Skeletal muscle tissue (tissue), 4 donors: Measurements from ENCODE around the gene SSTR3. TPM values are rescaled to one million over a fixed set of nuclear protein-coding genes. Genes with fewer than 3 reads are reported as not detected.
"Not testable (repeated sequence)": the region's sequence is repeated elsewhere in the genome, so short reads cannot be mapped to it uniquely, and the experiment has no call there.

Experiments
- H3K27ac ChIP-seq: one replicate; pipeline ENCODE4 v1.7.0; 2013; ENCODE audit warnings: mild to moderate bottlenecking, low read depth, low read length, inconsistent platforms
- H3K27me3 ChIP-seq, 3 donors: one replicate each; pipeline ENCODE4 v1.7.0; 2013; ENCODE audit warnings: low read length in 3 of 3; ENCODE audit not compliant: control insufficient read depth in 3 of 3, insufficient read depth in 3 of 3
- H3K36me3 ChIP-seq, 3 donors: one replicate each; pipeline ENCODE4 v1.7.0; 2013; ENCODE audit warnings: low read length in 3 of 3; ENCODE audit not compliant: control insufficient read depth in 3 of 3, insufficient read depth in 3 of 3
- H3K4me1 ChIP-seq, 3 donors: one replicate each; pipeline ENCODE4 v1.7.0; 2013; ENCODE audit warnings: low read length in 3 of 3, mild to moderate bottlenecking in 3 of 3; ENCODE audit not compliant: control insufficient read depth in 3 of 3, insufficient read depth in 3 of 3
- H3K4me3 ChIP-seq, 3 donors: one replicate each; pipeline ENCODE4 v1.7.0; 2013; ENCODE audit warnings: low read length in 3 of 3
- H3K9ac ChIP-seq, 3 donors: one replicate each; pipeline ENCODE4 v1.7.0; 2013; ENCODE audit warnings: low read length in 3 of 3, mild to moderate bottlenecking in 3 of 3, moderate library complexity in 2 of 3, low read depth in 1 of 3
- H3K9me3 ChIP-seq, 3 donors: one replicate each; pipeline ENCODE4 v1.7.0; 2013; ENCODE audit warnings: low read length in 3 of 3; ENCODE audit not compliant: control insufficient read depth in 3 of 3
- total RNA-seq: library from RNA; depleted of rRNA; stranded (reverse); fragments of >200 nt; gene quantifications from one replicate; pipeline ENCODE4 v1.2.3, GENCODE V29; 2014
- donor health status: Osteomylitis.

The SSTR3 gene
- total RNA-seq, 1 donor from 2014 or later, result not detected

- H3K36me3 ChIP-seq, result no peaks in the 10 kb centered on the region
- H3K27me3 ChIP-seq, result peaks cover 35 to 52% (median 37%) of the 10 kb centered on the region in 3 donors
- H3K27ac ChIP-seq, result no peak overlapping the region
- no peaks in the 10 kb centered on the region for H3K9me3 ChIP-seq
- no peaks in the 10 kb centered on the region for H3K4me1 ChIP-seq
- no peak overlapping the region for H3K9ac ChIP-seq
- no peak overlapping the region for H3K4me3 ChIP-seq
Observed at GRCh38 chr22:37254209-37254866, 42.1 kb upstream of the SSTR3 start.

GRCh38 chr22:37253126-37253660 lies 40.9 kb upstream of the SSTR3 start:
- no peaks in the 10 kb centered on the region for H3K4me1 ChIP-seq
- no peaks in the 10 kb centered on the region for H3K9me3 ChIP-seq
- peaks cover 24 to 41% (median 26%) of the 10 kb centered on the region in 3 donors for H3K27me3 ChIP-seq
- no peak overlapping the region for H3K4me3 ChIP-seq
- no peak overlapping the region for H3K9ac ChIP-seq
- no peaks in the 10 kb centered on the region for H3K36me3 ChIP-seq
- no peak overlapping the region for H3K27ac ChIP-seq

DNA sequence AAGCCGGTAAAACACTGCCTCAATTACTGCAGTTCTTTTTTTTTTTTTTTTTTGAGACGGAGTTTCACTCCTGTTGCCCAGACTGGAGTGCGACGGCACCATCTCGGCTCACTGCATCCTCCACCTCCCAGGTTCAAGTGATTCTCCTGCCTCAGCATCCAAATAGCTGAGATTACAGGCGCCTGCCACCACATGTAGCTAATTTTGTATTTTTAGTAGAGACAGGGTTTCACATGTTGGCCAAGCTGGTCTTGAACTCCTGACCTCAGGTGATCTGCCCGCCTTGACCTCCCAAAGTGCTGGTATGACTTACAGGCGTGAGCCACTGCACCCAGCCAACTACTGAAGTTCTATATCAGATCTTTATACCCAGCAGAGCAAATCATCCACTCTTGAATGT lies 39.6 kb upstream of the SSTR3 start:
- not testable (repeated sequence) for H3K27ac ChIP-seq, H3K4me3 ChIP-seq, H3K9me3 ChIP-seq, H3K36me3 ChIP-seq, H3K4me1 ChIP-seq, H3K9ac ChIP-seq
- H3K27me3 ChIP-seq, result peaks cover 15 to 30% (median 16%) of the 10 kb centered on the region in 3 donors

GRCh38 chr22:37249986-37250385 lies 37.7 kb upstream of the SSTR3 start:
- H3K4me3 ChIP-seq, result no peak overlapping the region

GRCh38 chr22:37248251-37248650 lies 36.0 kb upstream of the SSTR3 start:
- peaks cover 9 to 39% (median 27%) of the 10 kb centered on the region in 3 donors for H3K27me3 ChIP-seq
- no peak overlapping the region for H3K9ac ChIP-seq
- H3K4me3 ChIP-seq, result no peak overlapping the region
- H3K9me3 ChIP-seq, result no peaks in the 10 kb centered on the region
- H3K4me1 ChIP-seq, result no peaks in the 10 kb centered on the region
- no peaks in the 10 kb centered on the region for H3K36me3 ChIP-seq
- no peak overlapping the region for H3K27ac ChIP-seq

More at GRCh38 chr22:37249986-37250385, 37.7 kb upstream of the SSTR3 start:
- H3K4me1 ChIP-seq, result no peaks in the 10 kb centered on the region
- H3K9me3 ChIP-seq, result no peaks in the 10 kb centered on the region
- H3K27me3 ChIP-seq, result peaks cover 5 to 23% (median 10%) of the 10 kb centered on the region in 3 donors
- no peaks in the 10 kb centered on the region for H3K36me3 ChIP-seq
- H3K27ac ChIP-seq, result no peak overlapping the region
- no peak overlapping the region for H3K9ac ChIP-seq

GRCh38 chr22:37245740-37246139 lies 33.5 kb upstream of the SSTR3 start:
- H3K4me1 ChIP-seq, result no peaks in the 10 kb centered on the region
- peaks cover 25 to 56% (median 44%) of the 10 kb centered on the region in 3 donors for H3K27me3 ChIP-seq
- H3K9ac ChIP-seq, result no peak overlapping the region
- H3K36me3 ChIP-seq, result no peaks in the 10 kb centered on the region
- no peaks in the 10 kb centered on the region for H3K9me3 ChIP-seq
- H3K27ac ChIP-seq, result no peak overlapping the region
- H3K4me3 ChIP-seq, result no peak overlapping the region

DNA sequence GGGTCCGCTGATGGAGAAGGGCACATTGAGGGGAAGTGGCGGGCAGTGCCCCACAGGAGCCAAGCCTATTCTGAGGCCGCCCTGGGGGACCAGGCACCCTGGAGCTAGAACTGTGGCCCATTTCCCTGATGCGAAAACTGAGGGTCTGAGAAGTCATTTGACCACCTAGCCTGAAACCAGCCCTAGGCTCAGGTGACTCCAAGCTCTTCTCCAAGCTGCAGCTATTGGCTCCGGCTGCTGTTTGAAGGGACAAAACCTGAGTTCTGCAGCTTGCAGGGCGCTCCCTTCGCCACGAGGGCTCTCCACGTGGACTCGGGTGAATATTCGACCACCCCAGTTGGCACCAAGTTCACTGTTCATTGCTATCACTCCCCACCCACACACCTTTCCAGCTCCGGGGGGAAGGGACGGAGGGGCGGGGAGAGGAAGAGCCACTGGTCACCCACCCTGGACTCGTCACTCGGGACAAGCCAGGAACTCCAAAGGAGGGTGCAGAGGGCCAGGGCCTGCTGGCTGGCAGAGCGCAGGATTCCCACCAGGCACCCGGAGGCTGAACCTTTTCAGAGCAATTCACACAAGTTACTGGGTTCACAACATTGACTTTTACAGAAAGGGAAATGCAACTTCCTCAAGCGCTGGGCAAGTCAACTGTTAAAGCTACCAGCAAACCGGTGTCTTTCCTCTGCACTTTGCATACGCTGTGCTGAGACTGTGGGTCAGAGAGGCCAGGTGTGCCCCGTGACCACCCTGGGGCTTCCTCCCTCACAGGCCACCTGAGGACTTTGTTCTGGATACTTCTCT lies 32.8 kb upstream of the SSTR3 start:
- H3K27me3 ChIP-seq, result peaks cover 31 to 58% (median 49%) of the 10 kb centered on the region in 3 donors
- H3K36me3 ChIP-seq, result no peaks in the 10 kb centered on the region
- H3K9ac ChIP-seq, result no peak overlapping the region
- H3K4me1 ChIP-seq, result no peaks in the 10 kb centered on the region
- H3K27ac ChIP-seq, result no peak overlapping the region
- H3K4me3 ChIP-seq, result no peak overlapping the region
- H3K9me3 ChIP-seq, result no peaks in the 10 kb centered on the region

DNA sequence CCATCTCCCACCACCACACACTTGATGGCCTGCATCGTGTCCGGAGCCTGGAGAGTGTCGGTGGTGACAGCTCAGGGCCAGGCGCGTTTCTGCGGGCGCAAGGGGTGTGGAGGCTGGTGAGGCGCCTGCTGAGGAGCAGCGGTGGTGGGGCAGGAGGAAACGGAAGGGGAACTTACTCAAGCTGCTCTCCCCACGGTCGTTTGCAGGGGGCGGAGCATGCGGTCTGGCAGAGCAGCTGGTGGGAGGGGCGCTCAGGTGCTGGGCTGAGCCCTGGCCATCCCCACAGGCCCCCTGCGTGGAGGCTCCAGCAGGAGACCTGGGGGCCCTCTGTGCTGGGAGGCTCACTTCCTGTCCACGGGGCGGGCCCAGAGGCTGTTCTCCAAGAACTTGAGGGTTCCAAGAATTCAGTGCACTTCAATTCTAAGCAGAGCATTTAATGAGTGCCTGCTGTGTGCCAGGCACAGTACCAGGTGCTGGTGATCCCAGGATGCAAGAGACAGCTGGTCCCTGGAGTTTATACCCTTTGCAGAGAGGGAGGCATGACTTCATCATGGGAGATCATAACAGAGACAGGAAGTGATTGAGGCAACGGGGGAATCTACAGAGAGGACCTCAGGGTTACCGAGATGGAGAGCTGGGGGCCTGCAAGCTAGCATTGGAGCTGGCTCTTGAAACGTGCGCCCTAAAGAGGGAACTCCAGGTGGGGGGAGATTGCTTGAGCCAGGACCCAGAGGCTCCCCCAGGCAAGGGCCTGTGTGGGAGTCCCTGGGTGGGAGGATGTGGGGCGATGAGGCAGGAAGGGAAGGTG lies 32.0 kb upstream of the SSTR3 start, which contains the start of gene RAC2:
RAC2 (minus strand) TSS at position 156 of the 808 bp plus-strand sequence; CDS start at position 35, 121 bp downstream.
- H3K27me3 ChIP-seq, result peaks cover 39 to 60% (median 56%) of the 10 kb centered on the region in 3 donors
- peak within 1 kb of the TSS in 1 of 3 donors; percentile 38 for H3K9ac ChIP-seq
- H3K36me3 ChIP-seq, result no peaks in the 10 kb centered on the region
- H3K27ac ChIP-seq, result no peak within 1 kb of the TSS
- no peaks in the 10 kb centered on the region for H3K4me1 ChIP-seq
- H3K9me3 ChIP-seq, result no peaks in the 10 kb centered on the region
- peak within 1 kb of the TSS in 1 of 3 donors; percentile 40 for H3K4me3 ChIP-seq

DNA sequence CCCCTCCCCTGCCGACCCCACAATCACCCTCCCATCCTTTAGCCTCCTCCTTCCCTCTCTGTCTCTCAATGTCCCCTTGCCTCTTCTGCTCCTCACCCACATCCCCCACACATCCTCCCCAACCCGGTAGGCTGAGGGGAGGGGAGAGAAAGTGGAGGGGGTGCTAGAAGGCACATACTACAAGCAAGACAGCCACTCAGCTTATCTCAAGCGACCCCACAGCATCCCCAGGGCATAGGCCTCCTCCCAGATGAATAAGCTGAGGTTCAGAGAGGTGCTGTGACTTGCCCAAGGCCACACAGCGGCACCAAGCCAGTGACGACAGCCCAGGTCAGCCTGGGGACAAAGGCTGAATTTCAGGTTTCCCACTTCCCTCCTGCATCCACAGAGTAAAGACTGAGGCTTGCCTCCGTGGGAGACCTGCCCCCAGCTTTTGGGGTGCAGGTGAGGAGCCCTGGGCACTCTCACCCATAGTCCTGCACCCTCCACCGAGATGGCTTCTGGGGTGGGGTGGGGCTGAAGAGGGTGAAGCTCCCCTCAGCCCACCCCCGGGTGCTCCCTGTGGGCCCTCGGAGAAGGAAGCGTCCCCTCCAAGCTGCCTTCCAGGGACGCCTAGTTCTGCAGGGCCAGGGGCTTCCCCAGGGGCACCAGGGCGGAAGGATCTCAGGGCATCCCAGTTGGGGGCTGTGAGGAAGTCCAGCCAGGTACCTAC lies 31.3 kb upstream of the SSTR3 start:
- no peak overlapping the region for H3K27ac ChIP-seq
- no peaks in the 10 kb centered on the region for H3K9me3 ChIP-seq
- H3K27me3 ChIP-seq, result peaks cover 40 to 68% (median 60%) of the 10 kb centered on the region in 3 donors
- peak overlapping the region in 1 of 3 donors; percentile 40 for H3K4me3 ChIP-seq
- H3K36me3 ChIP-seq, result no peaks in the 10 kb centered on the region
- H3K9ac ChIP-seq, result peak overlapping the region in 1 of 3 donors; percentile 38
- H3K4me1 ChIP-seq, result no peaks in the 10 kb centered on the region
